HG03469 (cell line): ENCODE measurements around the gene PDHX.

ENCODE experiments used
- ATAC-seq: cut with Tn5 transposase; IDR thresholded peaks from one replicate; pipeline ENCODE4 v1.9.1; 2021; ENCODE audit warnings: mild to moderate bottlenecking, moderate library complexity, moderate number of reproducible peaks; ENCODE audit not compliant: unreplicated experiment

Gene PDHX

GRCh38 chr11:35042913-35043312, 126.5 kb downstream of the PDHX start:
- ATAC-seq, result no peak

DNA sequence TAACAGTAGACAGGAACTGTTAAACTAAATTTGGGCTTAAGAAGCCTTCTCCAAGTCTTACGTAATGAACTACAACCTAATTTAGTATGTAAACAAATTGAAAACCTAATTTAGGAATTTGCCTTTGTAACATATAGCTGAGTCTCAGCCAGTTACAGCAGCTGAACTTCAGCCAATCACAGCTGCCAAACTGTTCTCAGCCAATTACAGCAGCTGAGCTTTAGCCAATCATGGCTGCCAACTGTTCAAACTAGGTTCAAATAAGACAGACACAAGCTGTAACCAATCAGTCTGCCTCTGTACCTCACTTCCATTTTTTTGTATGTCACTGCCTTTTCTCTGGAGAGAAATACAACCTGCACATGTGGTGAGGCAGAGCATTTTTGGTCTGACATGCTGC, 127.5 kb downstream of the PDHX start:
- no peak for ATAC-seq

- no peak for ATAC-seq
These were observed 128.9 kb downstream of the PDHX start for GRCh38 chr11:35045236-35045820.
